H1 (cell line): Measurements from ENCODE around the gene ADAT3. TPM values are rescaled to one million over a fixed set of nuclear protein-coding genes. Genes with fewer than 3 reads are reported as not detected.

ENCODE experiments used
- CTCF ChIA-PET: fragments of 300-600 bp; sonication (Branson Sonifier 250); formaldehyde crosslinking; loops from one replicate; lab custom pipeline; 2021; ENCODE audit not compliant: partially characterized antibody; lab: Charles Lee
- POLR2A ChIA-PET: fragments of 300-600 bp; sonication (Branson Sonifier 250); formaldehyde crosslinking; loops from one replicate; lab custom pipeline; 2021; ENCODE audit warnings: inconsistent platforms; ENCODE audit not compliant: partially characterized antibody; lab: Charles Lee
- DNase-seq, 2 experiments: peaks; one replicate each; pipeline versions ENCODE4 v3.0.0 to v3.0.0-alpha.2; 2010 to 2022; ENCODE audit warnings: low spot score in 2 of 2, low read depth in 1 of 2, mixed read lengths in 1 of 2
- FAIRE-seq: peaks from 2 replicates; lab custom pipeline; 2011; peaks lifted over from hg19 to GRCh38; lab: Jason Lieb, UNC
- H2AFZ ChIP-seq: 2 replicates; pipeline ENCODE4 v1.8.1; 2012; ENCODE audit warnings: low read length, inconsistent platforms
- H2AK5ac ChIP-seq: 2 replicates; pipeline ENCODE4 v1.6.1; 2013; ENCODE audit warnings: low read depth, low read length
- H2BK120ac ChIP-seq: replicated peaks from 2 replicates; pipeline ENCODE3; 2013; ENCODE audit warnings: low read depth, low read length, inconsistent platforms
- H2BK12ac ChIP-seq: 2 replicates; pipeline ENCODE4 v1.6.1; 2013; ENCODE audit warnings: low read depth, low read length
- H2BK15ac ChIP-seq: 2 replicates; pipeline ENCODE4 v1.6.1; 2013; ENCODE audit warnings: low read length
- H2BK20ac ChIP-seq: 2 replicates; pipeline ENCODE4 v1.6.1; 2013; ENCODE audit warnings: low read length
- H2BK5ac ChIP-seq: 2 replicates; pipeline ENCODE4 v1.6.1; 2013; ENCODE audit warnings: low read depth, low read length
- H3K14ac ChIP-seq: 2 replicates; pipeline ENCODE4 v1.6.1; 2013; ENCODE audit warnings: inconsistent platforms; ENCODE audit not compliant: insufficient read length
- H3K18ac ChIP-seq: 2 replicates; pipeline ENCODE4 v1.6.1; 2013; ENCODE audit warnings: low read length; ENCODE audit errors: extremely low read depth
- H3K23ac ChIP-seq: 2 replicates; pipeline ENCODE4 v1.6.1; 2013; ENCODE audit warnings: inconsistent platforms; ENCODE audit not compliant: insufficient read length
- H3K23me2 ChIP-seq: 2 replicates; pipeline ENCODE4 v1.6.1; 2013; ENCODE audit warnings: low read depth, low read length
- H3K27ac ChIP-seq: 2 replicates; pipeline ENCODE4 v1.6.1; 2011; ENCODE audit warnings: low read depth, low read length, inconsistent platforms
- H3K27me3 ChIP-seq, 4 experiments: replicated peaks in 1 of 4; 1 replicate in 1 of 4; 2 replicates in 3 of 4; pipeline versions ENCODE4 v1.6.1 to v1.8.1; 2011 to 2013; ENCODE audit warnings: low read length in 3 of 4, mild to moderate bottlenecking in 3 of 4, inconsistent platforms in 2 of 4, mixed read lengths in 2 of 4, moderate library complexity in 1 of 4; ENCODE audit not compliant: control insufficient read depth in 3 of 4, insufficient read depth in 3 of 4; ENCODE audit errors: extremely low read depth in 1 of 4
- H3K36me3 ChIP-seq, 4 experiments: 2 replicates each; pipeline versions ENCODE4 v1.6.1 to v1.8.1; 2011 to 2013; ENCODE audit warnings: mild to moderate bottlenecking in 4 of 4, low read length in 3 of 4, moderate library complexity in 2 of 4, control low read depth in 1 of 4, inconsistent platforms in 1 of 4; ENCODE audit not compliant: insufficient read depth in 4 of 4, control insufficient read depth in 2 of 4
- H3K4ac ChIP-seq: replicated peaks from 2 replicates; pipeline ENCODE3; 2013; ENCODE audit warnings: low read length, low read depth, mixed read lengths, inconsistent platforms; ENCODE audit not compliant: insufficient read length
- H3K4me1 ChIP-seq, 4 experiments: replicated peaks in 1 of 4; 1 replicate in 1 of 4; 2 replicates in 3 of 4; pipeline versions ENCODE4 v1.6.1 to v1.8.1; 2011 to 2013; ENCODE audit warnings: low read length in 3 of 4, inconsistent platforms in 2 of 4, mixed read lengths in 1 of 4; ENCODE audit not compliant: insufficient read depth in 4 of 4, control insufficient read depth in 3 of 4
- H3K4me2 ChIP-seq, 2 experiments: 2 replicates each; pipeline versions ENCODE4 v1.6.1 to v1.8.1; 2011 to 2013; ENCODE audit warnings: low read depth in 2 of 2, low read length in 2 of 2, control low read depth in 1 of 2, inconsistent platforms in 1 of 2, mild to moderate bottlenecking in 1 of 2; ENCODE audit not compliant: insufficient read depth in 1 of 2
- H3K4me3 ChIP-seq, 4 experiments: fragments of 200-600, 300-600 bp in 1 of 4; sonication (generic), shearing (Covaris generic), sonication (Bioruptor Twin) in 1 of 4; 2 replicates each; pipeline versions ENCODE4 v1.5.1 to v1.8.1; 2011 to 2016; ENCODE audit warnings: low read length in 4 of 4, low read depth in 3 of 4, control low read depth in 2 of 4, inconsistent platforms in 2 of 4, mild to moderate bottlenecking in 2 of 4, mixed read lengths in 1 of 4, moderate library complexity in 1 of 4; ENCODE audit not compliant: insufficient read depth in 2 of 4; ENCODE audit errors: extremely low read depth in 1 of 4
- H3K56ac ChIP-seq: replicated peaks from 2 replicates; pipeline ENCODE3; 2013; ENCODE audit warnings: low read depth, mild to moderate bottlenecking, mixed read lengths, low read length, inconsistent platforms; ENCODE audit not compliant: insufficient read length
- H3K79me1 ChIP-seq: 2 replicates; pipeline ENCODE4 v1.6.1; 2013; ENCODE audit warnings: low read depth, low read length, control low read depth
- H3K79me2 ChIP-seq, 2 experiments: 2 replicates each; pipeline versions ENCODE4 v1.6.1 to v1.8.1; 2012 to 2013; ENCODE audit warnings: low read length in 2 of 2, mild to moderate bottlenecking in 2 of 2, inconsistent platforms in 1 of 2; ENCODE audit not compliant: insufficient read depth in 2 of 2, control insufficient read depth in 1 of 2
- H3K9ac ChIP-seq, 4 experiments: replicated peaks in 1 of 4; 1 replicate in 1 of 4; 2 replicates in 3 of 4; pipeline versions ENCODE4 v1.6.1 to v1.8.1; 2011 to 2013; ENCODE audit warnings: low read depth in 3 of 4, low read length in 3 of 4, control low read depth in 2 of 4, mild to moderate bottlenecking in 2 of 4, moderate library complexity in 2 of 4, inconsistent platforms in 1 of 4; ENCODE audit errors: extremely low read depth in 1 of 4
- H3K9me3 ChIP-seq, 2 experiments: 2 replicates each; pipeline versions ENCODE4 v1.6.1 to v1.8.1; 2012 to 2013; ENCODE audit warnings: mild to moderate bottlenecking in 2 of 2, moderate library complexity in 2 of 2, control low read depth in 1 of 2, inconsistent platforms in 1 of 2, low read depth in 1 of 2, low read length in 1 of 2, mixed read lengths in 1 of 2; ENCODE audit not compliant: insufficient read depth in 2 of 2
- H4K20me1 ChIP-seq, 2 experiments: replicated peaks in 1 of 2; 2 replicates each; pipeline versions ENCODE3 to v1.8.1; 2011 to 2013; ENCODE audit warnings: inconsistent platforms in 2 of 2, low read length in 2 of 2, mild to moderate bottlenecking in 1 of 2; ENCODE audit not compliant: insufficient read depth in 2 of 2, control insufficient read depth in 1 of 2
- H4K5ac ChIP-seq: 2 replicates; pipeline ENCODE4 v1.6.1; 2013; ENCODE audit warnings: low read length, low read depth, mixed read lengths, inconsistent platforms; ENCODE audit not compliant: insufficient read length
- H4K8ac ChIP-seq: 2 replicates; pipeline ENCODE4 v1.8.0; 2013; ENCODE audit warnings: mild to moderate bottlenecking, moderate library complexity, low read length, inconsistent platforms; ENCODE audit not compliant: insufficient read depth; ENCODE audit errors: extremely low read depth
- H4K91ac ChIP-seq: replicated peaks from 2 replicates; pipeline ENCODE3; 2013; ENCODE audit warnings: low read length, mixed read lengths, inconsistent platforms; ENCODE audit not compliant: insufficient read length
- CBX8 ChIP-seq: fragments of 300-800, 300-1000 bp; sonication (generic); IDR thresholded peaks from 2 replicates; pipeline ENCODE4 v1.7.1; 2016; ENCODE audit warnings: low read depth, low read length, borderline replicate concordance
- KDM1A ChIP-seq: fragments of 200-600, 300-600 bp; sonication (generic); IDR thresholded peaks from 2 replicates; pipeline ENCODE4 v1.7.1; 2016; ENCODE audit warnings: mild to moderate bottlenecking, low read length, borderline replicate concordance
- WGBS, 2 experiments: shearing (Covaris generic) in 1 of 2; methylation state at CpG; one replicate each; pipeline versions ENCODE4 v1.1.6 to v1.1.7; 2013 to 2015; ENCODE audit warnings: low lambda C conversion rate in 2 of 2, mixed read lengths in 2 of 2, inconsistent platforms in 1 of 2, low coverage in 1 of 2, missing lambda C conversion rate in 1 of 2; ENCODE audit not compliant: insufficient replicate concordance in 2 of 2, insufficient coverage in 1 of 2, insufficient read length in 1 of 2; ENCODE audit errors: extremely low coverage in 1 of 2, missing lambda C conversion rate in 1 of 2; 5-methylcytosine and 5-hydroxymethylcytosine counted together
- polyA plus RNA-seq, 7 experiments: library from polyadenylated mRNA; depleted of rRNA in 3 of 7; stranded (reverse) in 5 of 7; unstranded in 2 of 7; fragments of >200 nt in 5 of 7; fragments of 200-250 nt in 2 of 7; gene quantifications; 1 replicate in 5 of 7; 2 replicates in 1 of 7; 4 replicates in 1 of 7; pipeline versions ENCODE4 v1.2.1 to v1.2.3, GENCODE V29; 2011 to 2013; ENCODE audit warnings: missing spikeins in 2 of 7, mixed read lengths in 2 of 7
- total RNA-seq: library from RNA; stranded (reverse); fragmentation: NEBNext Ultra II Directional; extraction: Animal tissue kit (Norgen Biotek cat#: 25700); gene quantifications from 2 replicates; pipeline ENCODE4 v1.2.1, GENCODE V29; 2021

Gene ADAT3
- total and polyA plus RNA-seq, 2 of the 8 experiments (the other 6 are each of a cell fraction or from before 2014, with no cell fraction given) = 5.4 to 10.8 TPM

DNA sequence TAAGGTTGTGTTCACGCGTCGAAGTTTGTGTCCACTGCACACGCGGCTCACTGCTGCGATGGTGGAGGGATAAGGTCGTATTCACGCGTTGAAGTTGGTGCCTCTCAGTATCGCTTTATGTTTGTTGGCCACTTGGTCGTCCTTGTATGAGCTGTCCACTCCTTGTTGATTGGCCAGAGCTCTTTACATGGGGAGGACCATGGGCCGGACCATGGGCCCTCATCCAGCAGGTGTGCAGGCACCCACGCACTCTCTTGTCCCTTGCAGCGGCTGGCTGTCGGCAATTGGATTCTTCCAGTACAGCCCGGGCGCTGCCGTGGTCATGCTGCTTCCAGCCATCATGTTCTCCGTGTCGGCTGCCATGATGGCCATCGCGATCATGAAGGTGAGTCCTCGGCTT, 17.6 kb downstream of the ADAT3 start:
- Histone ChIP-seq H3K4me3 (no peak overlapping the region), H2AFZ (no peak overlapping the region), H4K8ac (no peak overlapping the region), H3K4ac (no peak overlapping the region), H3K27ac (no peak overlapping the region), H4K91ac (no peak overlapping the region), H3K56ac (no peak overlapping the region), H3K18ac (no peak overlapping the region), H3K23me2 (no peaks in the 10 kb centered on the region), H3K27me3 (no peaks in the 10 kb centered on the region; a peak in 1 of 7 replicates), H4K5ac (no peak overlapping the region), H2BK120ac (no peak overlapping the region), H2BK20ac (no peak overlapping the region), H3K9ac (no peak overlapping the region), H3K79me2 (no peaks in the 10 kb centered on the region), H3K9me3 (no peaks in the 10 kb centered on the region), H3K4me1 (peaks cover 0 to 3% (median 0%) of the 10 kb centered on the region in 4 experiments; a peak in 1 of 7 replicates), H4K20me1 (peaks cover 3 to 6% of the 10 kb centered on the region in 2 experiments), H3K36me3 (peaks cover 9 to 46% (median 26%) of the 10 kb centered on the region in 4 experiments; a peak in 7 of 8 replicates), H3K4me2 (no peak overlapping the region), H3K14ac (no peak overlapping the region), H3K79me1 (peaks cover 3% of the 10 kb centered on the region), H2BK5ac (no peak overlapping the region), H2AK5ac (no peak overlapping the region), H2BK15ac (no peak overlapping the region), H3K23ac (no peak overlapping the region), H2BK12ac (no peak overlapping the region)
- no peak for DNase-seq
- TF ChIP-seq CBX8 (no peak), KDM1A (peak; percentile 74; the same call in 1 of the 2 replicates)
- FAIRE-seq = no peak
- ChIA-PET POLR2A (interaction anchor here (2.6 kb wide), 1 partner anchor 10 kb away, joined by 12 read pairs; no protein-coding TSS in a partner anchor), CTCF (interaction anchor here (1.3 to 6.5 kb wide), 4 partner anchors 10 to 25 kb away, joined by 3 to 39 read pairs (median 5); no protein-coding TSS in a partner anchor)
- WGBS, 2 experiments = 93% methylated on average over 23 of the region's 23 CpGs; no CpG with 5 or more reads in 1 of the 2 experiments
